ENCODE results near the gene GGT6. TPM values are rescaled to one million over a fixed set of nuclear protein-coding genes. Genes with fewer than 3 reads are reported as not detected.

GGT6 gene
- polyA plus RNA-seq, 1 of the 3 experiments (the other 2 are of a cell fraction) = not detected

DNA sequence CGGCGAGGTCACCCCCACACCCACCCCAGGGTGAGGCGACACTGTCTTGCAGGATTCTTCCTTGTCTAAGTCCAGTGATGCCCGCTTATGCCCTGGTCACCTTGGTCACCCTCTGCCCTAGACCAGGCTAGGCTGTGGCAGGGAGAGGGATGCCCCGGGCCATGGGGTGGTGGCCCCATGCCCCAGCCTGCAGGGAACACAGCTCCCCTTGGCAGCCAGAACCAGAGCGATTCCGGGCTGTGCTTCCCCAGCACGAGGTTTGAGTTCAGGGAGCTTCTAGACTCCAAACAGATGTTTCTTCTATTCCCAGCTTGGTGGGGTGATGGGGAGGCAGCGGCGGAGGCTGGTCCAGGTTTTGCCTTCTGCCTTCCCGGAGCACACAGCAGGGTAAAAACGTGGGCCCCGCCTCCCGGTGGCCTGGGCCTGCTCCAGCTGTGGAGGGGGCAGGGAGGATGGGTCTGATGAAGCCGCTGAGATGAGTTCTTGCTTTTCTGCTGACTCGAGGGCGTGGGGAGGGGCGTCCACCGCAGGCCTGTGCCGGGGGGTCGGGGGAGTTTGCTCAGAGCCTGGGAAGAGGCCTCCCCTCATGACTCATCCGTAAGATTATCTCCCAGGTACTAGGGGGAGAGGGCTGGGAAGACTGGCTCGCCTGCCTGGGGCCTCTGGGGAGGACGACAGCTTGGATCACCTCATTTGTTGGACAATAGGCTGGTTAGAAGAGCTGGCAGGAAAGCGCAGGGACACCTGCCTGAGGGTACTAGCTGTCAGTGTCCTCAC lies 39.3 kb upstream of the GGT6 start:
- 29% methylated on average over 17 of the region's 25 CpGs for WGBS (ENCODE audit: low lambda C conversion rate)
- Histone ChIP-seq H2AFZ (ENCODE audit: low read depth) (no peak overlapping the region), H3K79me2 (ENCODE audit: insufficient read depth) (no peaks in the 10 kb centered on the region), H3K9ac (no peak overlapping the region), H3F3A (replicated peaks; ENCODE audit: insufficient read depth) (no peaks in the 10 kb centered on the region), H3K27me3 (ENCODE audit: insufficient read depth) (peaks cover 8% of the 10 kb centered on the region; the same call in 1 of the 2 replicates), H4K20me1 (ENCODE audit: insufficient read depth) (no peaks in the 10 kb centered on the region), H3K4me2 (no peak overlapping the region), H3K9me2 (no peaks in the 10 kb centered on the region), H3K9me3 (no peaks in the 10 kb centered on the region), H3K27ac (ENCODE audit: low read depth in 2 of 2, low read length in 1 of 2) (no peak overlapping the region), H3K4me1 (ENCODE audit: control insufficient read depth in 1 of 2, insufficient read depth in 2 of 2, low read depth in 1 of 2, low read length in 1 of 2) (peaks cover 0 to 19% of the 10 kb centered on the region in 2 experiments; a peak in 1 of 4 replicates), H3K4me3 (ENCODE audit: low read depth in 2 of 2, low read length in 1 of 2) (no peak overlapping the region), H3K36me3 (replicated peaks in 1 of 2; ENCODE audit: control insufficient read depth in 1 of 2, insufficient read depth in 2 of 2, low read length in 1 of 2) (no peaks in the 10 kb centered on the region)
- TF ChIP-seq RXRA (IDR thresholded peaks at IDR 0.05; ENCODE audit: borderline replicate concordance, low read depth) = no peak
- TF ChIP-seq, protein P1, sequence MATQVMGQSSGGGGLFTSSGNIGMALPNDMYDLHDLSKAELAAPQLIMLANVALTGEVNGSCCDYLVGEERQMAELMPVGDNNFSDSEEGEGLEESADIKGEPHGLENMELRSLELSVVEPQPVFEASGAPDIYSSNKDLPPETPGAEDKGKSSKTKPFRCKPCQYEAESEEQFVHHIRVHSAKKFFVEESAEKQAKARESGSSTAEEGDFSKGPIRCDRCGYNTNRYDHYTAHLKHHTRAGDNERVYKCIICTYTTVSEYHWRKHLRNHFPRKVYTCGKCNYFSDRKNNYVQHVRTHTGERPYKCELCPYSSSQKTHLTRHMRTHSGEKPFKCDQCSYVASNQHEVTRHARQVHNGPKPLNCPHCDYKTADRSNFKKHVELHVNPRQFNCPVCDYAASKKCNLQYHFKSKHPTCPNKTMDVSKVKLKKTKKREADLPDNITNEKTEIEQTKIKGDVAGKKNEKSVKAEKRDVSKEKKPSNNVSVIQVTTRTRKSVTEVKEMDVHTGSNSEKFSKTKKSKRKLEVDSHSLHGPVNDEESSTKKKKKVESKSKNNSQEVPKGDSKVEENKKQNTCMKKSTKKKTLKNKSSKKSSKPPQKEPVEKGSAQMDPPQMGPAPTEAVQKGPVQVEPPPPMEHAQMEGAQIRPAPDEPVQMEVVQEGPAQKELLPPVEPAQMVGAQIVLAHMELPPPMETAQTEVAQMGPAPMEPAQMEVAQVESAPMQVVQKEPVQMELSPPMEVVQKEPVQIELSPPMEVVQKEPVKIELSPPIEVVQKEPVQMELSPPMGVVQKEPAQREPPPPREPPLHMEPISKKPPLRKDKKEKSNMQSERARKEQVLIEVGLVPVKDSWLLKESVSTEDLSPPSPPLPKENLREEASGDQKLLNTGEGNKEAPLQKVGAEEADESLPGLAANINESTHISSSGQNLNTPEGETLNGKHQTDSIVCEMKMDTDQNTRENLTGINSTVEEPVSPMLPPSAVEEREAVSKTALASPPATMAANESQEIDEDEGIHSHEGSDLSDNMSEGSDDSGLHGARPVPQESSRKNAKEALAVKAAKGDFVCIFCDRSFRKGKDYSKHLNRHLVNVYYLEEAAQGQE (IDR thresholded peaks at IDR 0.05; ENCODE audit: low read depth, low read length) = no peak
- TF ChIP-seq, protein P2, sequence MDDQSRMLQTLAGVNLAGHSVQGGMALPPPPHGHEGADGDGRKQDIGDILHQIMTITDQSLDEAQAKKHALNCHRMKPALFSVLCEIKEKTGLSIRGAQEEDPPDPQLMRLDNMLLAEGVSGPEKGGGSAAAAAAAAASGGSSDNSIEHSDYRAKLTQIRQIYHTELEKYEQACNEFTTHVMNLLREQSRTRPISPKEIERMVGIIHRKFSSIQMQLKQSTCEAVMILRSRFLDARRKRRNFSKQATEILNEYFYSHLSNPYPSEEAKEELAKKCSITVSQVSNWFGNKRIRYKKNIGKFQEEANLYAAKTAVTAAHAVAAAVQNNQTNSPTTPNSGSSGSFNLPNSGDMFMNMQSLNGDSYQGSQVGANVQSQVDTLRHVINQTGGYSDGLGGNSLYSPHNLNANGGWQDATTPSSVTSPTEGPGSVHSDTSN (IDR thresholded peaks at IDR 0.05) = no peak
- TF ChIP-seq, protein P3, sequence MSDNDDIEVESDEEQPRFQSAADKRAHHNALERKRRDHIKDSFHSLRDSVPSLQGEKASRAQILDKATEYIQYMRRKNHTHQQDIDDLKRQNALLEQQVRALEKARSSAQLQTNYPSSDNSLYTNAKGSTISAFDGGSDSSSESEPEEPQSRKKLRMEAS (IDR thresholded peaks at IDR 0.05; ENCODE audit: low read depth) = no peak
- TF ChIP-seq, protein P4, sequence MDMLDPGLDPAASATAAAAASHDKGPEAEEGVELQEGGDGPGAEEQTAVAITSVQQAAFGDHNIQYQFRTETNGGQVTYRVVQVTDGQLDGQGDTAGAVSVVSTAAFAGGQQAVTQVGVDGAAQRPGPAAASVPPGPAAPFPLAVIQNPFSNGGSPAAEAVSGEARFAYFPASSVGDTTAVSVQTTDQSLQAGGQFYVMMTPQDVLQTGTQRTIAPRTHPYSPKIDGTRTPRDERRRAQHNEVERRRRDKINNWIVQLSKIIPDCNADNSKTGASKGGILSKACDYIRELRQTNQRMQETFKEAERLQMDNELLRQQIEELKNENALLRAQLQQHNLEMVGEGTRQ (IDR thresholded peaks at IDR 0.05; ENCODE audit: borderline replicate concordance, low read depth, low read length) = no peak
- TF ChIP-seq FOSL2 (IDR thresholded peaks at IDR 0.05; ENCODE audit: borderline replicate concordance, low read depth) = no peak
- TF ChIP-seq EZH2phosphoT487 (IDR thresholded peaks at IDR 0.05; ENCODE audit: borderline replicate concordance, low read depth) = no peak
- TF ChIP-seq TEAD4 (IDR thresholded peaks at IDR 0.05; ENCODE audit: borderline replicate concordance, insufficient read depth) = no peak
- TF ChIP-seq RAD21 (IDR thresholded peaks at IDR 0.05; ENCODE audit: low read length) = no peak
- TF ChIP-seq SMC3 (IDR thresholded peaks at IDR 0.05; ENCODE audit: low read depth, low read length) = no peak
- TF ChIP-seq GATA2 (CRISPR knock-in tag; IDR thresholded peaks at IDR 0.05) = no peak
- TF ChIP-seq YY1 (IDR thresholded peaks at IDR 0.05; ENCODE audit: low read depth) = no peak
- no peak for TF ChIP-seq GABPA (IDR thresholded peaks at IDR 0.05; ENCODE audit: low read depth)
- TF ChIP-seq MXI1 (IDR thresholded peaks at IDR 0.05; ENCODE audit: low read depth, low read length) = no peak
- TF ChIP-seq NFIC (IDR thresholded peaks at IDR 0.05; ENCODE audit: borderline replicate concordance) = no peak
- TF ChIP-seq, protein P5, sequence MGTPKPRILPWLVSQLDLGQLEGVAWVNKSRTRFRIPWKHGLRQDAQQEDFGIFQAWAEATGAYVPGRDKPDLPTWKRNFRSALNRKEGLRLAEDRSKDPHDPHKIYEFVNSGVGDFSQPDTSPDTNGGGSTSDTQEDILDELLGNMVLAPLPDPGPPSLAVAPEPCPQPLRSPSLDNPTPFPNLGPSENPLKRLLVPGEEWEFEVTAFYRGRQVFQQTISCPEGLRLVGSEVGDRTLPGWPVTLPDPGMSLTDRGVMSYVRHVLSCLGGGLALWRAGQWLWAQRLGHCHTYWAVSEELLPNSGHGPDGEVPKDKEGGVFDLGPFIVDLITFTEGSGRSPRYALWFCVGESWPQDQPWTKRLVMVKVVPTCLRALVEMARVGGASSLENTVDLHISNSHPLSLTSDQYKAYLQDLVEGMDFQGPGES (IDR thresholded peaks at IDR 0.05; ENCODE audit: low read depth, low read length) = no peak
- no peak for TF ChIP-seq FOXM1 (IDR thresholded peaks at IDR 0.05; ENCODE audit: low read depth)
- TF ChIP-seq FOXJ3 (CRISPR knock-in tag; IDR thresholded peaks at IDR 0.05) = no peak
- TF ChIP-seq RCOR1 (IDR thresholded peaks at IDR 0.05; ENCODE audit: low read length) = no peak
- DNase-seq = peak; percentile 62
- ChIA-PET CTCF (interaction anchor here (1.2 to 6.1 kb wide), 7 partner anchors 8 to 35 kb away, joined by 4 to 39 read pairs (median 9); partner anchors contain the start of gene SMTNL2), POLR2A (interaction anchor here (2.0 kb wide), 1 partner anchor 8 kb away, joined by 6 read pairs; no protein-coding TSS in a partner anchor)

Data from SK-N-SH (cell line).